Type B pancreatic cell (in vitro differentiated cells): ENCODE results near the gene LITAFD. TPM values are rescaled to one million over a fixed set of nuclear protein-coding genes. Genes with fewer than 3 reads are reported as not detected.

Source experiments
- DNase-seq: peaks from one replicate; pipeline ENCODE4 v3.0.0; 2021; ENCODE audit warnings: mixed read lengths; ENCODE audit not compliant: unreplicated experiment; ENCODE audit errors: extremely low spot score
- H3K27ac Mint-ChIP-seq: 2 replicates; pipeline ENCODE4 v1.8.0; 2021; ENCODE audit warnings: mild to moderate bottlenecking, mixed read lengths
- H3K27me3 Mint-ChIP-seq: 2 replicates; pipeline ENCODE4 v1.8.0; 2021; ENCODE audit warnings: mixed read lengths
- H3K36me3 Mint-ChIP-seq: 2 replicates; pipeline ENCODE4 v1.8.0; 2021; ENCODE audit warnings: mixed read lengths
- H3K4me1 Mint-ChIP-seq: one replicate; pipeline ENCODE4 v1.8.0; 2021; ENCODE audit warnings: mixed read lengths; ENCODE audit not compliant: unreplicated experiment
- H3K4me3 Mint-ChIP-seq: 2 replicates; pipeline ENCODE4 v1.8.0; 2021; ENCODE audit warnings: mild to moderate bottlenecking, mixed read lengths
- H3K9me3 Mint-ChIP-seq: 2 replicates; pipeline ENCODE4 v1.8.0; 2021; ENCODE audit warnings: mixed read lengths
- total RNA-seq: library from RNA; stranded (reverse); gene quantifications from 2 replicates; pipeline ENCODE4 v1.2.1, GENCODE V29; 2021; ENCODE audit warnings: low replicate concordance
- TF ChIP-seq, protein P1 (sequence below): fragments of 200-600 bp; sonication (generic); conservative IDR thresholded peaks from 2 replicates; pipeline ENCODE4 v1.5.0; 2021; ENCODE audit warnings: antibody characterized with exemption, mild to moderate bottlenecking

Gene LITAFD
- total RNA-seq, 1 donor from 2014 or later = not detected

DNA sequence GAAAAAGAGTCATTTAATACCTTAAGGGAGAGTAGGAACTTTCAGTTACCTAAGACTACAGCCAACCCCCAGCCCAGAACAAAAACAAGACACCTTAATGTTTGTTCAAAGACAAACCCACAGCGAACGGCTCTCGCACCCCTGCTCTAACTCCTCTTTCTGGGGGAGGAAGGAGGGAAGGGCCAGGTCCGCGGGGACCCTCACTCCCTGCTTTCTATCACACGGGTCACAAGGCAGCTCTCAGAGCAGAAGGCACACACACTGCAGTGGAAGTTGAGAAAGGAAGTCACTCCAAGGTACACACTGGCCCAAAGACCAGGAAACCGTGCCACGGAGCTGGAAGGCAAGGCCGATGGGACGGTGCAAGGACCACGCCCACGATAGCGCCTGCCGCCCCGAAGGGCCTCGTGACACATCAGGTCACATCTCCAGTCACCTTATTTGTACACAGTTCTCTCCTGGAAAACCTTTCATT lies 10.0 kb downstream of the LITAFD start:
- Mint-ChIP-seq H3K36me3 (peaks cover 20% of the 10 kb centered on the region), H3K27ac (peak overlapping the region; percentile 13), H3K27me3 (no peaks in the 10 kb centered on the region), H3K9me3 (no peaks in the 10 kb centered on the region), H3K4me1 (peaks cover 8% of the 10 kb centered on the region), H3K4me3 (no peak overlapping the region)
- TF ChIP-seq, protein P1, sequence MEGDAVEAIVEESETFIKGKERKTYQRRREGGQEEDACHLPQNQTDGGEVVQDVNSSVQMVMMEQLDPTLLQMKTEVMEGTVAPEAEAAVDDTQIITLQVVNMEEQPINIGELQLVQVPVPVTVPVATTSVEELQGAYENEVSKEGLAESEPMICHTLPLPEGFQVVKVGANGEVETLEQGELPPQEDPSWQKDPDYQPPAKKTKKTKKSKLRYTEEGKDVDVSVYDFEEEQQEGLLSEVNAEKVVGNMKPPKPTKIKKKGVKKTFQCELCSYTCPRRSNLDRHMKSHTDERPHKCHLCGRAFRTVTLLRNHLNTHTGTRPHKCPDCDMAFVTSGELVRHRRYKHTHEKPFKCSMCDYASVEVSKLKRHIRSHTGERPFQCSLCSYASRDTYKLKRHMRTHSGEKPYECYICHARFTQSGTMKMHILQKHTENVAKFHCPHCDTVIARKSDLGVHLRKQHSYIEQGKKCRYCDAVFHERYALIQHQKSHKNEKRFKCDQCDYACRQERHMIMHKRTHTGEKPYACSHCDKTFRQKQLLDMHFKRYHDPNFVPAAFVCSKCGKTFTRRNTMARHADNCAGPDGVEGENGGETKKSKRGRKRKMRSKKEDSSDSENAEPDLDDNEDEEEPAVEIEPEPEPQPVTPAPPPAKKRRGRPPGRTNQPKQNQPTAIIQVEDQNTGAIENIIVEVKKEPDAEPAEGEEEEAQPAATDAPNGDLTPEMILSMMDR = no peak
- no peak for DNase-seq

GRCh38 chr16:8893426-8893825 lies 11.3 kb downstream of the LITAFD start:
- TF ChIP-seq, protein P1 = peak; percentile 45
- Mint-ChIP-seq H3K36me3 (peaks cover 23% of the 10 kb centered on the region), H3K27me3 (no peaks in the 10 kb centered on the region), H3K4me3 (no peak overlapping the region), H3K27ac (no peak overlapping the region), H3K4me1 (peaks cover 8% of the 10 kb centered on the region), H3K9me3 (no peaks in the 10 kb centered on the region)
- no peak for DNase-seq

DNA sequence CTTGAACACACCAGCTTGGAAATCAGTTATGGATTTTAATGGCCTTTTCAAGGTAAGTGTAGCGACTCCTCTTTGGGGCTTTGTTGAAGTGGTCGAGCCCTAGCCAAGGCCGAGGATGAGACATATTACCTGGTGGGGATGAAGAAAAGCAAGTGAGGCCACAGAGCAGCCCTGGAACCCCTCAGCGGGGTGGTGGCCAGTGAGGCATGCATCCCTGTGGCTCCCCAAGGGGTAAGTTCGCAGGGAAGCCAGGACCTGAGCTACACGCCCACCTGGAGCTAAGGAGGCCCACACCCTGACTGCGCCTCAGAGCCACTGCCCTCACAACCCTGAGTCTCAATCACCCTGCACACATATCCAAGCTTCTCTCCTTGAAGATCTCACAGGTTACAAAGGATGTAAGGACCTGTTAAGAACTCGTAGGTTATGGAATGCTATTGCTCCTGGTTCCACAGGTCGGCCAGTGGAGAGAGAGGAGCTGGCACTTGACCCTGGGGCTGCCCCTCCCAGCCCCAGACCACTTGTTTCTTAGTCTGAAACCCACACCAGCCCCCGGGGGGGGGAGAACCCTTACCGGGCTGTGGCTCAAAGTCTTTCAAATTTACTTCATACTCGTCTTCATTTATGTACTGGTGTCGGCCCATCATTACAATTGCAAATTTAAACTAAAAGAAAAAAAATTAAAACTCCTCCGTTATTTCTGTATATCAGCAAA lies 12.0 kb downstream of the LITAFD start:
- Mint-ChIP-seq H3K27me3 (no peaks in the 10 kb centered on the region), H3K36me3 (peaks cover 26% of the 10 kb centered on the region), H3K4me3 (no peak overlapping the region), H3K4me1 (peaks cover 8% of the 10 kb centered on the region), H3K9me3 (no peaks in the 10 kb centered on the region), H3K27ac (no peak overlapping the region)
- no peak for DNase-seq
- TF ChIP-seq, protein P1 = no peak

DNA sequence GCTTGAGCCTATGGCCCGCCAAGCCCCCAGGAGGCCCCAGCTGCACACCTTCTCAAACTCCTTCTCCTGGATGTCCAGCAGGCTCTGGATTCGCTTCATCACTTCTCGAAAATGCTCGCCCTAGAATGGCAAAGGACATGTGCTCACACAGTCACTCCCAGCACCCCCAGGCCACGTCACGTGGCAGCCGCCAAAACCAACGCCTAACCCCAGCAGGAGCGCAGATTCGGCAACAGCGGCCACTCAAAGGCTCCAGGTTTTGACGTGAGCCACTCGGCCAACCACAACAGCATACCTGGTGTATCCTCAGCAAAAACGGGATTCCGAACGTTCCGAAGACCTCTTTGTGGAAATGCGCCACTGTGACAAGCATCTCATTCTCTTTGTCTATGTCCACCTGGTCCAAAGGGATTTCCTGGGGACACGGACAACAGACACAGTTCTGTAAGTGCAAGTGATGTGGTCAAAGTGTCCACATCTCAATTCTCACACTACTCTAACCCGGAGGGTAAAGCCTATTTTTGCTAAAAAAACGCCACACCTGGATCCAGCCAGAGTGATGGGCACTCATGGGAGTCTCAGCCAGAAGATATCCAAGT lies 12.7 kb downstream of the LITAFD start:
- DNase-seq = no peak
- Mint-ChIP-seq H3K36me3 (peaks cover 26% of the 10 kb centered on the region), H3K9me3 (no peaks in the 10 kb centered on the region), H3K4me3 (no peak overlapping the region), H3K27me3 (no peaks in the 10 kb centered on the region), H3K27ac (peak overlapping the region; percentile 26), H3K4me1 (peaks cover 8% of the 10 kb centered on the region)
- TF ChIP-seq, protein P1 = no peak

DNA sequence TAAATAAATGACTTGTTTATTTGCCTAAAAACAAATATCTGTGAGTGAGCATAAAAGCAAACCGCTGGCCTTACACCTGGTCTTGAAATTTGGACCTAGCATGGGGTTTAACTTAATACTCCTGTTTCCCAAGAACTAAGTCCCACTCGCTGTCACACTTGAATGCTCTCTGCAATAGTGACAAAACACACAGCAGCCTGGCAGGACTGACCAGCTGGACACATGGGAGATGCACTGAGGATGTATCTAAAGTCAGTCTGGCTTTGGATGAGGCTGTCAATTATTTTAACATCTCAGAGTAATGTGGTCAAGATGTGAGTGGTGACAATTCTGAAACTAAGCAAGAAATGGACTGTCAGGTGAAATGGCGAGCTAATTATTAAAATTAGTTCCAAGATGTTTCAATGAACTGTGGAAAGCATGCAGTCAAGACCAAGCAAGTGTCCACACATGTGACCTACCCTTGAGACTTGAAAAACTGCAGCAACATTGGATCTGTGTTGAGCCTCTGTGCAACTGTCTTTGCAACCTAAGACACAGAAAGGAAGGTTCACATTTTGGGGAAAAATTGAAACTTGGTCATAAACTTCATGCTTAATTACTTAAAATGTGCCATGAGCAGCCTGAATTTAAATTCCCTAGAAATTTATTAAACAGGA lies 16.6 kb downstream of the LITAFD start:
- H3K9me3 Mint-ChIP-seq = no peaks in the 10 kb centered on the region
- no peak overlapping the region for H3K4me3 Mint-ChIP-seq
- no peaks in the 10 kb centered on the region for H3K4me1 Mint-ChIP-seq
- DNase-seq = no peak
- TF ChIP-seq, protein P1 = no peak
- H3K27ac Mint-ChIP-seq = no peak overlapping the region
- no peaks in the 10 kb centered on the region for H3K27me3 Mint-ChIP-seq
- H3K36me3 Mint-ChIP-seq = peaks cover 32% of the 10 kb centered on the region
